ENCODE results near the gene SPATS2L. TPM values are rescaled to one million over a fixed set of nuclear protein-coding genes. Genes with fewer than 3 reads are reported as not detected.

The SPATS2L gene
- total and polyA plus RNA-seq, 2 donors (not counting 1 experiment from before 2014, with no cell fraction given) = 0.27 to 0.44 TPM

- no peaks in the 10 kb centered on the region for H3K79me2 ChIP-seq (ENCODE audit: control insufficient read depth, insufficient read depth, low read length)
- H3K9me3 ChIP-seq (ENCODE audit: control extremely low read depth in 1 of 3, control insufficient read depth in 2 of 3, insufficient read depth in 1 of 3, low read length in 2 of 3) = no peaks in the 10 kb centered on the region
- no peak overlapping the region for H3K9ac ChIP-seq (ENCODE audit: low read length)
- ChIA-PET CTCF (no interaction called here), POLR2A (no interaction called here)
- H3K4me1 ChIP-seq (ENCODE audit: control insufficient read depth in 2 of 2, insufficient read depth in 2 of 2, low read length in 2 of 2) = no peaks in the 10 kb centered on the region
- no peak for ATAC-seq (ENCODE audit: low read depth)
- H3K4me3 ChIP-seq (ENCODE audit: control extremely low read depth in 1 of 5, extremely low read depth in 1 of 5, insufficient read depth in 1 of 5, low read depth in 2 of 5, low read length in 4 of 5) = no peak overlapping the region
- Mint-ChIP-seq H3K4me1 (no peaks in the 10 kb centered on the region), H3K27me3 (peaks cover 28% of the 10 kb centered on the region), H3K9me3 (ENCODE audit: insufficient read depth) (no peaks in the 10 kb centered on the region), H3K27ac (no peak overlapping the region), H3K4me3 (no peak overlapping the region)
- no peak overlapping the region for H2AFZ ChIP-seq (ENCODE audit: insufficient read depth, low read depth, low read length, poor library complexity, severe bottlenecking)
- no peaks in the 10 kb centered on the region for H3K27me3 ChIP-seq (replicated peaks in 1 of 4; ENCODE audit: control extremely low read depth in 1 of 4, control insufficient read depth in 3 of 4, insufficient read depth in 4 of 4, low read length in 3 of 4)
- no peaks in the 10 kb centered on the region for H3K36me3 ChIP-seq (replicated peaks in 1 of 2; ENCODE audit: control extremely low read depth in 1 of 2, control insufficient read depth in 1 of 2, extremely low read depth in 1 of 2, insufficient read depth in 2 of 2, low read length in 1 of 2)
- H4K20me1 ChIP-seq (ENCODE audit: control insufficient read depth, insufficient read depth, low read length, poor library complexity, severe bottlenecking) = no peaks in the 10 kb centered on the region
- H3K4me2 ChIP-seq (replicated peaks; ENCODE audit: low read depth, low read length, poor library complexity, severe bottlenecking) = no peak overlapping the region
- intact Hi-C loops (cut with micrococcal nuclease) = no loop called here
- 82% methylated on average over 1 of the region's 1 CpG for WGBS (ENCODE audit: insufficient coverage)
- DNase-seq = no peak
- no peak for TF ChIP-seq EZH2 (IDR thresholded peaks at IDR 0.05; ENCODE audit: borderline replicate concordance, insufficient read depth, low read depth, low read length, poor library complexity, severe bottlenecking)
- no peak for TF ChIP-seq CTCF (IDR thresholded peaks at IDR 0.05)
- no peak overlapping the region for H3K27ac ChIP-seq (ENCODE audit: low read length in 2 of 2)
These were observed 10.4 kb upstream of the SPATS2L start for GRCh38 chr2:200296118-200296517.

- H3K4me2 ChIP-seq (replicated peaks; ENCODE audit: low read depth, low read length, poor library complexity, severe bottlenecking) = no peak overlapping the region
- Mint-ChIP-seq H3K4me1 (no peaks in the 10 kb centered on the region), H3K4me3 (no peak overlapping the region), H3K9me3 (ENCODE audit: insufficient read depth) (no peaks in the 10 kb centered on the region), H3K27ac (no peak overlapping the region), H3K27me3 (peaks cover 24% of the 10 kb centered on the region)
- H4K20me1 ChIP-seq (ENCODE audit: control insufficient read depth, insufficient read depth, low read length, poor library complexity, severe bottlenecking) = no peaks in the 10 kb centered on the region
- no peak overlapping the region for H2AFZ ChIP-seq (ENCODE audit: insufficient read depth, low read depth, low read length, poor library complexity, severe bottlenecking)
- no peak overlapping the region for H3K27ac ChIP-seq (ENCODE audit: low read length in 2 of 2)
- H3K9me3 ChIP-seq (ENCODE audit: control extremely low read depth in 1 of 3, control insufficient read depth in 2 of 3, insufficient read depth in 1 of 3, low read length in 2 of 3) = no peaks in the 10 kb centered on the region
- no peaks in the 10 kb centered on the region for H3K36me3 ChIP-seq (replicated peaks in 1 of 2; ENCODE audit: control extremely low read depth in 1 of 2, control insufficient read depth in 1 of 2, extremely low read depth in 1 of 2, insufficient read depth in 2 of 2, low read length in 1 of 2)
- H3K9ac ChIP-seq (ENCODE audit: low read length) = no peak overlapping the region
- no peak overlapping the region for H3K4me3 ChIP-seq (ENCODE audit: control extremely low read depth in 1 of 5, extremely low read depth in 1 of 5, insufficient read depth in 1 of 5, low read depth in 2 of 5, low read length in 4 of 5)
- no peaks in the 10 kb centered on the region for H3K4me1 ChIP-seq (ENCODE audit: control insufficient read depth in 2 of 2, insufficient read depth in 2 of 2, low read length in 2 of 2)
- intact Hi-C loops (cut with micrococcal nuclease) = no loop called here
- TF ChIP-seq CTCF (IDR thresholded peaks at IDR 0.05) (no peak), EZH2 (IDR thresholded peaks at IDR 0.05; ENCODE audit: borderline replicate concordance, insufficient read depth, low read depth, low read length, poor library complexity, severe bottlenecking) (no peak)
- H3K79me2 ChIP-seq (ENCODE audit: control insufficient read depth, insufficient read depth, low read length) = no peaks in the 10 kb centered on the region
- ATAC-seq (ENCODE audit: low read depth) (no peak), DNase-seq (no peak)
- H3K27me3 ChIP-seq (replicated peaks in 1 of 4; ENCODE audit: control extremely low read depth in 1 of 4, control insufficient read depth in 3 of 4, insufficient read depth in 4 of 4, low read length in 3 of 4) = no peaks in the 10 kb centered on the region
- ChIA-PET POLR2A (no interaction called here), CTCF (no interaction called here)
- 86% methylated on average over 1 of the region's 5 CpGs for WGBS (ENCODE audit: insufficient coverage)
These were observed 9.4 kb upstream of the SPATS2L start for GRCh38 chr2:200297100-200297499.
